Subcutaneous abdominal adipose tissue (tissue), 5 donors: ENCODE results near the gene USP6NL.

ENCODE experiments used
- H3K27ac ChIP-seq: one replicate; pipeline ENCODE4 v1.7.0; 2013; ENCODE audit warnings: low read depth, mild to moderate bottlenecking, inconsistent platforms, low read length, moderate library complexity
- H3K27me3 ChIP-seq, 5 donors: one replicate each; pipeline ENCODE4 v1.7.0; 2013; ENCODE audit warnings: low read length in 5 of 5, inconsistent platforms in 1 of 5; ENCODE audit not compliant: control insufficient read depth in 5 of 5, insufficient read depth in 4 of 5
- H3K36me3 ChIP-seq, 5 donors: one replicate each; pipeline ENCODE4 v1.7.0; 2013; ENCODE audit warnings: low read length in 5 of 5; ENCODE audit not compliant: control insufficient read depth in 5 of 5, insufficient read depth in 5 of 5
- H3K4me1 ChIP-seq, 5 donors: one replicate each; pipeline ENCODE4 v1.7.0; 2013; ENCODE audit warnings: low read length in 5 of 5, mild to moderate bottlenecking in 3 of 5, moderate library complexity in 1 of 5; ENCODE audit not compliant: control insufficient read depth in 5 of 5, insufficient read depth in 5 of 5
- H3K4me3 ChIP-seq, 5 donors: one replicate each; pipeline ENCODE4 v1.7.0; 2013; ENCODE audit warnings: low read length in 5 of 5, low read depth in 1 of 5
- H3K9ac ChIP-seq, 5 donors: one replicate each; pipeline ENCODE4 v1.7.0; 2013; ENCODE audit warnings: low read length in 5 of 5, mild to moderate bottlenecking in 4 of 5, moderate library complexity in 3 of 5
- H3K9me3 ChIP-seq, 5 donors: one replicate each; pipeline ENCODE4 v1.7.0; 2013; ENCODE audit warnings: low read length in 5 of 5; ENCODE audit not compliant: control insufficient read depth in 5 of 5
- donor health status: healthy.
- donor health status: healthy.
- donor health status: healthy.
- donor health status: healthy.
- donor health status: healthy.

USP6NL gene

DNA sequence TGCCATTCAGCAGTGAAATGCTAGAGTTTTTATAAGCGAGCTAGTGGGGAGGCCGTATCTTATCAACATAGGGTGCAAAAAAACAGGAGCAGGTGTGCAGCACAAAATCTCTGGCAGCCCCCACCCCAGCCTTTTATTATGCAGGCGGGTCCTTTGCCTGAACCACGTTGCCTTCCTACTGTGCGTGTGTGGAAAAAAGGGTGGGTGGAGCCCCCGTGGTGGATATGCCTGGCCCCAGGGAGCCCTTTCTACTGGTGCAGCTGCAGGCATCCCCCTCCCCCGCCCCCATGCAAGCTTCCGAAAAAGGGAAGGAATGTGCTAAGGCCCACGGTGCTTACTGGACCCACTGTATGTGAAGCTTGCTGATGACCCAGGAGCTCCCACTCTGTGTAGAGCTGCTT is 175.9 kb downstream of the USP6NL start:
- H3K4me1 ChIP-seq, result peaks cover 0 to 4% (median 0%) of the 10 kb centered on the region in 5 donors
- H3K27me3 ChIP-seq, result peaks cover 0 to 8% (median 0%) of the 10 kb centered on the region in 5 donors
- H3K9ac ChIP-seq, result no peak overlapping the region
- no peaks in the 10 kb centered on the region for H3K36me3 ChIP-seq
- no peak overlapping the region for H3K4me3 ChIP-seq
- peaks cover 0 to 2% (median 0%) of the 10 kb centered on the region in 5 donors for H3K9me3 ChIP-seq
- no peak overlapping the region for H3K27ac ChIP-seq

- Histone ChIP-seq H3K9ac (no peak overlapping the region), H3K36me3 (no peaks in the 10 kb centered on the region), H3K27ac (no peak overlapping the region), H3K4me1 (peaks cover 0 to 5% (median 0%) of the 10 kb centered on the region in 5 donors), H3K27me3 (peaks cover 0 to 6% (median 0%) of the 10 kb centered on the region in 5 donors), H3K4me3 (no peak overlapping the region), H3K9me3 (peaks cover 0 to 14% (median 12%) of the 10 kb centered on the region in 5 donors)
Measured at GRCh38 chr10:11434324-11434723, 177.1 kb downstream of the USP6NL start.

GRCh38 chr10:11433657-11434056 is 177.8 kb downstream of the USP6NL start:
- H3K27me3 ChIP-seq, result peaks cover 0 to 6% (median 0%) of the 10 kb centered on the region in 5 donors
- no peak overlapping the region for H3K9ac ChIP-seq
- peaks cover 0 to 19% (median 17%) of the 10 kb centered on the region in 5 donors for H3K9me3 ChIP-seq
- no peak overlapping the region for H3K27ac ChIP-seq
- no peaks in the 10 kb centered on the region for H3K36me3 ChIP-seq
- H3K4me3 ChIP-seq, result no peak overlapping the region
- peaks cover 0 to 6% (median 0%) of the 10 kb centered on the region in 5 donors for H3K4me1 ChIP-seq

GRCh38 chr10:11431216-11431555 is 180.3 kb downstream of the USP6NL start:
- peaks cover 0 to 6% (median 0%) of the 10 kb centered on the region in 5 donors for H3K4me1 ChIP-seq
- H3K4me3 ChIP-seq, result no peak overlapping the region
- H3K27me3 ChIP-seq, result peaks cover 0 to 4% (median 0%) of the 10 kb centered on the region in 5 donors
- H3K27ac ChIP-seq, result no peak overlapping the region
- no peaks in the 10 kb centered on the region for H3K36me3 ChIP-seq
- H3K9ac ChIP-seq, result no peak overlapping the region
- H3K9me3 ChIP-seq, result peaks cover 0 to 20% (median 18%) of the 10 kb centered on the region in 5 donors

DNA sequence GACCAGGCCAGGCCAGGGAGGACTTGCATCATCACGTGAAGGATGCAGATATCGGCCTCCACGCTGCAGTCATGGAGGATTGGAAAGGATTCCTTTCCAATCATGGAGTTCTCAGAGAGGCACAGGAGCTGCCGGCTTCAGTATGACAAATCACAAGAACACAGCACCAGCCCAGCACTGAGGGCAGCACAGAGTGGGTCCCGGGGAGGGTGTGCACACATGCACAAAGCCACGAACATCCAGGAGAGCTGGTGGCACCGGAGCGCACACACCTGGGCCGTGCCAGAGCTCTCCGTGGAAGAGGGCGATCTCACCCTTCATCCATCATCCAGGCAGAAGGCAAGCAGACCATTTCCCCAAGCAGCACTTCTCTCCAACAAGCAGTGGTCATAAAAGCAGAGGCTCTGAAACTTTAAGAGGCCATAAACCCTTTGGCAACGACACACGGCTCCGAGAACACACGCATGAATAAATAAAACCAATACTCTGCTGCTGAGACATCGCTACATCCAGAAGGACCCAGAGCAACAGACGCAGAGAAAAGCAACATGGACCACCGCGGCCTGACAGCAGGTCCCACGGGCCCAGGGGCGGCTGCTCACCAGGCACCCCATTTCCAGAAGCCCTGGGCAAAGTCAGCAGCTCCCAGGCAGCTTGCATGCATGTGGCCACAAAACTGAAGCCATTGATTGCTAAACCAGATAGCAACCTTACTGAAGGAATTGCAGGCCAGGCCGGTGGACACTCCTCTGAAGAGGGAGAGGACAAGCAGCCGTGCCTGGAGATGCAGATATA is 180.8 kb downstream of the USP6NL start:
- Histone ChIP-seq H3K4me1 (peaks cover 0 to 6% (median 0%) of the 10 kb centered on the region in 5 donors), H3K9me3 (peaks cover 0 to 20% (median 18%) of the 10 kb centered on the region in 5 donors), H3K9ac (no peak overlapping the region), H3K27ac (no peak overlapping the region), H3K4me3 (peak overlapping the region in 1 of 5 donors; percentile 47), H3K36me3 (no peaks in the 10 kb centered on the region), H3K27me3 (peaks cover 0 to 4% (median 0%) of the 10 kb centered on the region in 5 donors)

GRCh38 chr10:11429439-11430052 is 181.9 kb downstream of the USP6NL start:
- Histone ChIP-seq H3K4me3 (peak overlapping the region in 2 of 5 donors; percentile 9 to 47), H3K4me1 (peaks cover 0 to 2% (median 0%) of the 10 kb centered on the region in 5 donors), H3K27ac (no peak overlapping the region), H3K27me3 (no peaks in the 10 kb centered on the region), H3K9me3 (peaks cover 0 to 20% (median 18%) of the 10 kb centered on the region in 5 donors), H3K36me3 (no peaks in the 10 kb centered on the region), H3K9ac (no peak overlapping the region)

DNA sequence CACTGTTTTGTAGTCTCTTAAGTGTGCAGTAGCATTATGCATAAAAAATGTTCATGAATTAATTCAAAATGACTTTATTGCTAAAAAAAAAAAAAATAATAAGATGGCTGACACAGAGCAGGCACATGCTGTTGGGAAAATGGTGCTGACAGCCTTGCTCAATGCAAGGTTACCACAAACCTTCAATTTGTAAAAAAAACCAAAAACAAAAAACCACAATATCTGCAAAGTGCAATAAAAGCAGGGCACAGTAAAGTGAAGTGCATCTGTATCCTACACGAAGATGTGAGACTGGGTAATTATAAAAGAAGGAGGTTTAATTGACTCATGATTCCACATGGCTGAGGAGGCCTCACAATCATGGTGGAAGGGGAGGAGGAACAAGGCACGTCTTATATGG is 185.8 kb downstream of the USP6NL start:
- Histone ChIP-seq H3K9me3 (peaks cover 4 to 30% (median 26%) of the 10 kb centered on the region in 5 donors), H3K27me3 (no peaks in the 10 kb centered on the region), H3K4me1 (peaks cover 0 to 2% (median 0%) of the 10 kb centered on the region in 5 donors), H3K36me3 (no peaks in the 10 kb centered on the region), H3K9ac (no peak overlapping the region), H3K4me3 (no peak overlapping the region), H3K27ac (no peak overlapping the region)

DNA sequence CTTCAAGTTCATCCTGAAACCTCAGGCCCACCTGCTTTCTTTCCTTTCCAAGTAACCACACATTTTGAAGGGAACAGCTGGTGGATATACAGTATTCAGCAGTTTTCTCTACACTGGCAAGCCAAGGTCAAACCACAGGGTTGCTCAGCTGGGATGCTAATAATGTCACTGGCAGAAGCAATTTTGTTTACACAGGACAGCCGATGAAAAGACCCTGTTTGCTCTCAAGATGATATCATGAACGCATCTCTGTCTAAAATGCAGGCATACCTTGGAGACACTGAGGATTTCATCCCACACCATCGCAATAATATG is 186.2 kb downstream of the USP6NL start:
- Histone ChIP-seq H3K27ac (no peak overlapping the region), H3K9me3 (peaks cover 4 to 27% (median 23%) of the 10 kb centered on the region in 5 donors), H3K4me1 (peaks cover 0 to 2% (median 0%) of the 10 kb centered on the region in 5 donors), H3K4me3 (no peak overlapping the region), H3K27me3 (no peaks in the 10 kb centered on the region), H3K9ac (no peak overlapping the region), H3K36me3 (no peaks in the 10 kb centered on the region)

- H3K4me1 ChIP-seq, result peaks cover 0 to 2% (median 0%) of the 10 kb centered on the region in 5 donors
- H3K4me3 ChIP-seq, result no peak overlapping the region
- no peaks in the 10 kb centered on the region for H3K36me3 ChIP-seq
- H3K9ac ChIP-seq, result no peak overlapping the region
- H3K9me3 ChIP-seq, result peaks cover 4 to 24% (median 17%) of the 10 kb centered on the region in 5 donors
- no peak overlapping the region for H3K27ac ChIP-seq
- no peaks in the 10 kb centered on the region for H3K27me3 ChIP-seq
Measured at GRCh38 chr10:11424456-11425295, 186.8 kb downstream of the USP6NL start.
